Measurements from ENCODE around the gene COL27A1.

GRCh38 chr9:114233491-114234185, 78.3 kb downstream of the COL27A1 start:
- no peak for TF ChIP-seq CTCF (IDR thresholded peaks at IDR 0.05)
- TF ChIP-seq EZH2 (IDR thresholded peaks at IDR 0.05; ENCODE audit: borderline replicate concordance, insufficient read depth, low read depth, low read length, poor library complexity, severe bottlenecking): no peak
